Mesenchymal stem cell (in vitro differentiated cells and primary cell): Measurements from ENCODE around the gene RGL2.

ENCODE experiments used
- DNase-seq: peaks from one replicate; pipeline ENCODE4 v3.0.0-alpha.2; 2013
- H2AFZ ChIP-seq: one replicate; pipeline ENCODE4 v1.6.1; 2013; ENCODE audit warnings: low read depth, mild to moderate bottlenecking, control low read depth, inconsistent platforms, low read length, moderate library complexity
- H2AK5ac ChIP-seq: 2 replicates; pipeline ENCODE4 v1.6.1; 2013; ENCODE audit warnings: low read length, moderate library complexity, mild to moderate bottlenecking, inconsistent platforms; ENCODE audit not compliant: severe bottlenecking
- H2BK120ac ChIP-seq: one replicate; pipeline ENCODE4 v1.6.1; 2013; ENCODE audit warnings: low read depth, mild to moderate bottlenecking, inconsistent platforms, low read length, moderate library complexity
- H2BK12ac ChIP-seq, 2 experiments: one replicate each; pipeline ENCODE4 v1.6.1; 2013; ENCODE audit warnings: inconsistent platforms in 2 of 2, low read length in 2 of 2, mild to moderate bottlenecking in 2 of 2, moderate library complexity in 2 of 2, control low read depth in 1 of 2
- H2BK15ac ChIP-seq: one replicate; pipeline ENCODE4 v1.6.1; 2013; ENCODE audit warnings: mild to moderate bottlenecking, low read depth, inconsistent platforms; ENCODE audit not compliant: poor library complexity, severe bottlenecking
- H2BK5ac ChIP-seq: 2 replicates; pipeline ENCODE4 v1.6.1; 2013; ENCODE audit warnings: low read depth, mild to moderate bottlenecking, low read length, control low read depth, inconsistent platforms; ENCODE audit not compliant: poor library complexity, severe bottlenecking
- H3K14ac ChIP-seq, 2 experiments: one replicate each; pipeline ENCODE4 v1.6.1; 2013; ENCODE audit warnings: inconsistent platforms in 2 of 2, low read length in 2 of 2, control low read depth in 1 of 2, mild to moderate bottlenecking in 1 of 2, moderate library complexity in 1 of 2
- H3K18ac ChIP-seq, 2 experiments: one replicate each; pipeline ENCODE4 v1.6.1; 2013; ENCODE audit warnings: inconsistent platforms in 2 of 2, low read length in 2 of 2, control low read depth in 1 of 2, low read depth in 1 of 2, mild to moderate bottlenecking in 1 of 2
- H3K23ac ChIP-seq, 2 experiments: one replicate each; pipeline ENCODE4 v1.6.1; 2013; ENCODE audit warnings: inconsistent platforms in 2 of 2, low read length in 2 of 2, mild to moderate bottlenecking in 2 of 2, moderate library complexity in 2 of 2, control low read depth in 1 of 2
- H3K27ac ChIP-seq: 2 replicates; pipeline ENCODE4 v1.5.1; 2013; ENCODE audit warnings: mild to moderate bottlenecking, moderate library complexity, low read length, control low read depth, inconsistent platforms; ENCODE audit not compliant: poor library complexity, severe bottlenecking
- H3K27me3 ChIP-seq, 2 experiments: 2 replicates each; pipeline versions ENCODE4 v1.6.1 to v1.7.0; 2013; ENCODE audit warnings: low read length in 2 of 2, mild to moderate bottlenecking in 2 of 2, moderate library complexity in 2 of 2, control low read depth in 1 of 2, inconsistent platforms in 1 of 2; ENCODE audit not compliant: control insufficient read depth in 1 of 2, insufficient read depth in 1 of 2
- H3K36me3 ChIP-seq, 2 experiments: 2 replicates each; pipeline versions ENCODE4 v1.6.1 to v1.7.0; 2013; ENCODE audit warnings: low read length in 2 of 2, control low read depth in 1 of 2, inconsistent platforms in 1 of 2, low read depth in 1 of 2, mild to moderate bottlenecking in 1 of 2; ENCODE audit not compliant: insufficient read depth in 2 of 2, control insufficient read depth in 1 of 2
- H3K4ac ChIP-seq, 2 experiments: one replicate each; pipeline ENCODE4 v1.6.1; 2013; ENCODE audit warnings: inconsistent platforms in 2 of 2, low read length in 2 of 2, mild to moderate bottlenecking in 2 of 2, moderate library complexity in 2 of 2, control low read depth in 1 of 2, low read depth in 1 of 2
- H3K4me1 ChIP-seq: 2 replicates; pipeline ENCODE4 v1.6.1; 2013; ENCODE audit warnings: low read depth, low read length, control low read depth; ENCODE audit not compliant: control insufficient read depth, insufficient read depth
- H3K4me2 ChIP-seq: 2 replicates; pipeline ENCODE4 v1.6.1; 2013; ENCODE audit warnings: low read length, mild to moderate bottlenecking, inconsistent platforms; ENCODE audit not compliant: poor library complexity, severe bottlenecking
- H3K4me3 ChIP-seq, 2 experiments: 2 replicates each; pipeline versions ENCODE4 v1.5.1 to v1.7.0; 2013; ENCODE audit warnings: low read length in 2 of 2, mild to moderate bottlenecking in 2 of 2, control low read depth in 1 of 2, low read depth in 1 of 2; ENCODE audit not compliant: insufficient read depth in 1 of 2
- H3K79me1 ChIP-seq: replicated peaks from 2 replicates; pipeline ENCODE4 v1.6.1; 2013; ENCODE audit warnings: mild to moderate bottlenecking, control low read depth, low read length, inconsistent platforms; ENCODE audit not compliant: poor library complexity, severe bottlenecking
- H3K9ac ChIP-seq: 2 replicates; pipeline ENCODE4 v1.7.0; 2013; ENCODE audit warnings: mild to moderate bottlenecking, low read length, moderate library complexity
- H3K9me3 ChIP-seq: 2 replicates; pipeline ENCODE4 v1.7.0; 2013; ENCODE audit warnings: mild to moderate bottlenecking, low read length; ENCODE audit not compliant: control insufficient read depth
- H4K8ac ChIP-seq: one replicate; pipeline ENCODE4 v1.6.1; 2013; ENCODE audit warnings: inconsistent platforms, mild to moderate bottlenecking, low read length, moderate library complexity
- H4K91ac ChIP-seq: one replicate; pipeline ENCODE4 v1.6.1; 2013; ENCODE audit warnings: mild to moderate bottlenecking, low read length, inconsistent platforms
- WGBS: methylation state at CpG from one replicate; pipeline ENCODE4 v1.1.7; 2013; ENCODE audit warnings: mixed read lengths; 5-methylcytosine and 5-hydroxymethylcytosine counted together

The RGL2 gene

GRCh38 chr6:33301877-33302276, 3.1 kb upstream of the RGL2 start:
- H4K8ac ChIP-seq, result no peak overlapping the region
- H3K4ac ChIP-seq, result no peak overlapping the region
- no peak overlapping the region for H3K27ac ChIP-seq

GRCh38 chr6:33299237-33299944, 649 bp upstream of the RGL2 start:
- peaks cover 17% of the 10 kb centered on the region for H3K4me1 ChIP-seq
- H3K79me1 ChIP-seq, result peaks cover 34% of the 10 kb centered on the region
- peak overlapping the region; percentile 74 for H3K4me2 ChIP-seq
- H3K23ac ChIP-seq, result peak overlapping the region; percentile 51 to 99
- H4K8ac ChIP-seq, result peak overlapping the region; percentile 95
- no peaks in the 10 kb centered on the region for H3K9me3 ChIP-seq
- H3K27ac ChIP-seq, result peak overlapping the region; percentile 99
- H2BK12ac ChIP-seq, result peak overlapping the region; percentile 32 to 38
- H2BK15ac ChIP-seq, result peak overlapping the region; percentile 96
- peak overlapping the region; percentile 89 for H2BK120ac ChIP-seq
- H4K91ac ChIP-seq, result peak overlapping the region; percentile 91
- peak overlapping the region; percentile 99 for H3K9ac ChIP-seq
- no peak overlapping the region for H2AFZ ChIP-seq
- peak overlapping the region; percentile 59 to 96 for H3K14ac ChIP-seq
- peak overlapping the region; percentile 89 to 90 for H3K4me3 ChIP-seq
- H3K18ac ChIP-seq, result peak overlapping the region; percentile 91 to 98
- WGBS, result under 1% methylated on average over 53 of the region's 54 CpGs
- H2BK5ac ChIP-seq, result peak overlapping the region; percentile 84
- DNase-seq, result peak; percentile 97
- H3K36me3 ChIP-seq, result peaks cover 32 to 45% of the 10 kb centered on the region in 2 experiments
- no peaks in the 10 kb centered on the region for H3K27me3 ChIP-seq
- H3K4ac ChIP-seq, result peak overlapping the region; percentile 76 to 97
- peak overlapping the region; percentile 85 for H2AK5ac ChIP-seq

More at GRCh38 chr6:33301877-33302276, 3.1 kb upstream of the RGL2 start:
- Histone ChIP-seq H4K91ac (no peak overlapping the region), H3K18ac (no peak overlapping the region), H3K79me1 (peaks cover 29% of the 10 kb centered on the region), H2BK5ac (no peak overlapping the region), H2BK15ac (no peak overlapping the region), H3K14ac (no peak overlapping the region), H3K4me2 (no peak overlapping the region), H3K4me3 (no peak overlapping the region), H3K9ac (peak overlapping the region; percentile 22), H3K9me3 (no peaks in the 10 kb centered on the region), H2BK12ac (no peak overlapping the region), H3K4me1 (peaks cover 16% of the 10 kb centered on the region), H3K36me3 (peaks cover 26 to 46% of the 10 kb centered on the region in 2 experiments), H2BK120ac (no peak overlapping the region), H2AK5ac (no peak overlapping the region), H3K27me3 (no peaks in the 10 kb centered on the region), H2AFZ (no peak overlapping the region), H3K23ac (no peak overlapping the region)
- no peak for DNase-seq
- WGBS, result 100% methylated on average over 1 of the region's 3 CpGs

GRCh38 chr6:33297956-33298772, 578 bp downstream of the RGL2 start:
- peak overlapping the region; percentile 92 for H2BK15ac ChIP-seq
- no peak overlapping the region for H2AK5ac ChIP-seq
- peak overlapping the region; percentile 91 to 94 for H3K18ac ChIP-seq
- peak overlapping the region; percentile 19 to 41 for H3K4ac ChIP-seq
- no peak overlapping the region for H2AFZ ChIP-seq
- H3K4me3 ChIP-seq, result peak overlapping the region; percentile 79 to 89
- WGBS, result under 1% methylated on average over 28 of the region's 42 CpGs
- H3K36me3 ChIP-seq, result peaks cover 33 to 46% of the 10 kb centered on the region in 2 experiments
- peak overlapping the region; percentile 35 for H4K8ac ChIP-seq
- peak overlapping the region; percentile 93 for H3K4me2 ChIP-seq
- H2BK5ac ChIP-seq, result no peak overlapping the region
- peak overlapping the region; percentile 79 for H4K91ac ChIP-seq
- no peaks in the 10 kb centered on the region for H3K9me3 ChIP-seq
- H3K27me3 ChIP-seq, result no peaks in the 10 kb centered on the region
- H3K27ac ChIP-seq, result peak overlapping the region; percentile 33
- H3K4me1 ChIP-seq, result peaks cover 17% of the 10 kb centered on the region
- peaks cover 32% of the 10 kb centered on the region for H3K79me1 ChIP-seq
- peak overlapping the region in 1 of 2 experiments; percentile 43 for H2BK12ac ChIP-seq
- DNase-seq, result peak; percentile 96
- peak overlapping the region; percentile 89 for H2BK120ac ChIP-seq
- peak overlapping the region in 1 of 2 experiments; percentile 70 for H3K23ac ChIP-seq
- H3K14ac ChIP-seq, result peak overlapping the region; percentile 59 to 96
- H3K9ac ChIP-seq, result peak overlapping the region; percentile 99
